Nasal cavity respiratory epithelium epithelial cell of viscerocranial mucosa (primary cell): ENCODE results near the gene MBD1. TPM values are rescaled to one million over a fixed set of nuclear protein-coding genes. Genes with fewer than 3 reads are reported as not detected.

Source experiments
- total RNA-seq: library from RNA; depleted of rRNA; stranded (reverse); fragments of >200 nt; gene quantifications from 2 replicates; pipeline ENCODE4 v1.2.3, GENCODE V29; 2014

Gene MBD1
- 116 and 157 TPM in 2 replicates for total RNA-seq

GRCh38 chr18:50281295-50281971 is at the start of gene MBD1:
Gene MBD1 (minus strand): TSS chr18:50281523. CDS start chr18:50279992, 1,531 bp downstream.

DNA sequence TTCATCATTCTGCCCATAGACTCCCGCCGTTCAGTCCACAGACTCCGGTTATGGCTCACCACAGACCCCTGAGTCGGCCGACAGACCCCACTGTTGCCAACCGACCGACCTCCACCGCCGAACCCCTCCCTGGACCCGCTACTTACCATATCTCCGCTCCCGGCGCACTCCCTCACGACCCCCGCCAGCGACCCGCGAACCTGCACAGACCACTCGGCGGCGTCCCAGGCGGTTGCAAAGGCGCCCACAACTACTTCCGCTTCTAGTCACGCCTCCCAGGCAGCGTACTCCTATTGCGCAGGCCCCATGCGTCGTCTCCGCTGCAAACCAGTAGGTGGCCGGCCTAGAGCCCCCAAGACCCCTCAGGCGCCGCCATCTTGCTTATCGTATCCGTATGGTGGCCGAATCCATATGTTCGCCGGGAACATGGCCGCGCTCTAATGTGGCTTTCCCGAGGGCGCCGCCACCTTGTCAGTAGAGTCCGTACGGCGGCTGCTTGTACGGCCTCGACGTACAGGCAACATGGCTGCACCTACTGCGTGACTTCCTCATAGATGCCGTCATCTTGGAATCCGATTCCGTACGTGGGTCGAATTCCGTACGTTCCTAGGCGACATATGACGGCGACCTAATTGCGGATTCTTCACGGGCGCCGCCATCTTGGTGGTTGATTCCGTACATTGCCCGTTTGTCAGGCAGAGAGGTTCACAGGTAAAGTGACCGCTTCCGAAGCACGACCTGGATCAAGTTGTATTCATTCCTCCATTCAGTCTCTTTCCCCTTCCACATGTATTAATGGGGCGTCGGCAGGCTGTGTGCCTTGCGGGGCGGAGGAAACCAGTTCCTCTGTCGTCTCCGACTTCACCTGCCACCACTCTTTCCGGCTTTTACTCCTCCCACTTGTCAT is 6.4 kb upstream of the MBD1 start, which contains the start of gene CXXC1:
CXXC1 (minus strand) TSS at position 252 of the 907 bp plus-strand sequence; CDS start at position 149, 103 bp downstream.

DNA sequence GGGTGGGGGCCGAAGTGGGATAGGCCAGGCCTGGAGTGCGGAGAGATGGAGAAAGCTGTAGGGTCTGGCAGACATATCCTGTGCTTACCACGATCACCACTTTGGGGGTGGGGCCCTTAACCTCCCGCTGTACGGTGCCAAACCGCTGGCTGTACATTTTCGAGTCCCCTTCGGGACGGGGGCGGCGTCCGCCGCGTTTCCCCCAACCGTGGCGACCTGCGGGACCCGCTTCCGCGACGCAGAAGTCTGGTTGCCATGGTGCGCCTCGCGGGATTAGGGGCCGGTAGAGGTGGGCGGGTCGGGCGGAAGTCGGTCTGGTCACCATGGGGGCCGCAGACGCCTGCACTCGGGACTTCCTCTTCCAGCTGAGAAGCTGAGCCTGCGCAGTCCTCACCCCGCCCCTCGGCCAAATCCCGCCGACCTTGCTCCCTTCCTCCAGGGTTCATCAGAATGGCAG is 15.0 kb downstream of the MBD1 start, which contains the start of gene CFAP53:
CFAP53 (minus strand) TSS at position 248 of the 457 bp plus-strand sequence; CDS start at position 157, 91 bp downstream.

Other genes starting within 250 kb of the MBD1 start
- 53.4 and 57.1 TPM in 2 replicates for gene MYO5B, start 86.4 kb downstream of the MBD1 start, total RNA-seq
- gene CFAP53, start 15.0 kb downstream of the MBD1 start, total RNA-seq, result 0.68 and 1.1 TPM in 2 replicates
- gene CXXC1, start 6.2 kb upstream of the MBD1 start, total RNA-seq, result 36.2 and 39.6 TPM in 2 replicates
- gene SKA1, start 93.5 kb upstream of the MBD1 start, total RNA-seq, result under 0.01 and 0.34 TPM in 2 replicates